Measurements from ENCODE around the gene CCNL1.
"Not testable (repeated sequence)": the region's sequence is repeated elsewhere in the genome, so short reads cannot be mapped to it uniquely, and the experiment has no call there.

The CCNL1 gene

GRCh38 chr3:157176934-157177333 lies 17.0 kb upstream of the CCNL1 start:
- Histone ChIP-seq H3K27ac (ENCODE audit: poor library complexity, severe bottlenecking) (no peak overlapping the region), H3K27me3 (ENCODE audit: insufficient read depth, poor library complexity, severe bottlenecking) (no peaks in the 10 kb centered on the region), H3K9me3 (ENCODE audit: severe bottlenecking) (no peaks in the 10 kb centered on the region), H3K4me3 (ENCODE audit: severe bottlenecking) (no peak overlapping the region), H3K36me3 (ENCODE audit: low read depth) (no peaks in the 10 kb centered on the region), H3K4me1 (ENCODE audit: insufficient read depth, poor library complexity, severe bottlenecking) (peaks cover 10% of the 10 kb centered on the region)
- no peak for DNase-seq (ENCODE audit: low spot score)
- TF ChIP-seq, protein P1, sequence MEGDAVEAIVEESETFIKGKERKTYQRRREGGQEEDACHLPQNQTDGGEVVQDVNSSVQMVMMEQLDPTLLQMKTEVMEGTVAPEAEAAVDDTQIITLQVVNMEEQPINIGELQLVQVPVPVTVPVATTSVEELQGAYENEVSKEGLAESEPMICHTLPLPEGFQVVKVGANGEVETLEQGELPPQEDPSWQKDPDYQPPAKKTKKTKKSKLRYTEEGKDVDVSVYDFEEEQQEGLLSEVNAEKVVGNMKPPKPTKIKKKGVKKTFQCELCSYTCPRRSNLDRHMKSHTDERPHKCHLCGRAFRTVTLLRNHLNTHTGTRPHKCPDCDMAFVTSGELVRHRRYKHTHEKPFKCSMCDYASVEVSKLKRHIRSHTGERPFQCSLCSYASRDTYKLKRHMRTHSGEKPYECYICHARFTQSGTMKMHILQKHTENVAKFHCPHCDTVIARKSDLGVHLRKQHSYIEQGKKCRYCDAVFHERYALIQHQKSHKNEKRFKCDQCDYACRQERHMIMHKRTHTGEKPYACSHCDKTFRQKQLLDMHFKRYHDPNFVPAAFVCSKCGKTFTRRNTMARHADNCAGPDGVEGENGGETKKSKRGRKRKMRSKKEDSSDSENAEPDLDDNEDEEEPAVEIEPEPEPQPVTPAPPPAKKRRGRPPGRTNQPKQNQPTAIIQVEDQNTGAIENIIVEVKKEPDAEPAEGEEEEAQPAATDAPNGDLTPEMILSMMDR (IDR thresholded peaks at IDR 0.05; ENCODE audit: poor library complexity, severe bottlenecking): no peak
- no peak for ATAC-seq (ENCODE audit: low read depth)

- peak overlapping the region; percentile 63 for H3K27ac ChIP-seq (ENCODE audit: poor library complexity, severe bottlenecking)
- ATAC-seq (ENCODE audit: low read depth): peak; percentile 34; the same call in 2 of the 3 replicates
- H3K4me1 ChIP-seq (ENCODE audit: insufficient read depth, poor library complexity, severe bottlenecking): peaks cover 10% of the 10 kb centered on the region
- peak overlapping the region; percentile 61 for H3K4me3 ChIP-seq (ENCODE audit: severe bottlenecking)
- DNase-seq (ENCODE audit: low spot score): no peak
- no peaks in the 10 kb centered on the region for H3K27me3 ChIP-seq (ENCODE audit: insufficient read depth, poor library complexity, severe bottlenecking)
- no peaks in the 10 kb centered on the region for H3K9me3 ChIP-seq (ENCODE audit: severe bottlenecking)
- no peaks in the 10 kb centered on the region for H3K36me3 ChIP-seq (ENCODE audit: low read depth)
- TF ChIP-seq, protein P1 (IDR thresholded peaks at IDR 0.05; ENCODE audit: poor library complexity, severe bottlenecking): no peak
Observed at GRCh38 chr3:157175691-157176507, 16.0 kb upstream of the CCNL1 start.

DNA sequence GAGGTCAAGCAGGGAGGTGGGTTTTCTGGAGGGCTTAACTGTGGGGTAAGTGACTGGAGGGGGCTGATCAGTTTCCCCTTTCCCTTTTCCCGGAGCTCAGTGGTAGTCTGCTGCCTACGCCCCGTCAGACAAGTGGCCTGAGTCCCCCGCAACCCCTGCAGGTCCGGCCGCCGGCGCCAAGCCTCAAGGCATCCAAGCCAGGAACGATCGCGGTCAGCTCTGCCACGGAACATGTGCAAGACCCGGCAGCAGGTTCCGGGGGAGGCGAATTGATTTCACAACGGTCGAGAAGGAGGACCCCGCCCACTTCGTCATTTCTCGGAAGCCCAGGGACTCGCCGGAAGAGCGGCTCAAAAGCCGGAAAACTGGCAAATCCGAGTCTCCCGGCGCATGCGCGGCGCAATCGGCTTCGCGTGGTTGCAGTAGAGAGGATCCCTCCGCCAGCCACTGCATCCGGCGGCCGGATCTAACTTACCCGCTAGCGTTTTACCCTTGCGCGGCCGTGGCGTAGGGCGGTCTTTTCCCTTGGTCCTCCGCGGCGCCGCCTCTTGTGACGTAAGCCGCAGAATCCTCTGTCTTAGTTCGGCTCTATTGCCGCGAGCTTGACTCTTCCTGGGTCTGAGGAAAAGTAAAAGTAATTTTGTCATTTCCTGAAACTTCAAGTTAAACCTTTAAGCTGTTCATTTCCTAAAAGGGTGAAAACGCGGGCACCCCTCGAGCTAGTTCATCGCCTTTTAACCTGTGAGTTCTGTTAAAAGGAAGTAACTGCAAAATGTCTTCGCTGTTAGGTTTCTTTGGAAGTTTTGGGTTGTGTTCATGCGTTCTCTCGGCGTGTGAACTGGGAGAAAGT lies 14.9 kb upstream of the CCNL1 start:
- Histone ChIP-seq H3K36me3 (ENCODE audit: low read depth) (no peaks in the 10 kb centered on the region), H3K4me1 (ENCODE audit: insufficient read depth, poor library complexity, severe bottlenecking) (peaks cover 10% of the 10 kb centered on the region), H3K27me3 (ENCODE audit: insufficient read depth, poor library complexity, severe bottlenecking) (no peaks in the 10 kb centered on the region), H3K27ac (ENCODE audit: poor library complexity, severe bottlenecking) (peak overlapping the region; percentile 63), H3K4me3 (ENCODE audit: severe bottlenecking) (peak overlapping the region; percentile 61), H3K9me3 (ENCODE audit: severe bottlenecking) (no peaks in the 10 kb centered on the region)
- TF ChIP-seq, protein P1 (IDR thresholded peaks at IDR 0.05; ENCODE audit: poor library complexity, severe bottlenecking): no peak
- peak; percentile 90 for ATAC-seq (ENCODE audit: low read depth)
- peak; percentile 98 for DNase-seq (ENCODE audit: low spot score)

DNA sequence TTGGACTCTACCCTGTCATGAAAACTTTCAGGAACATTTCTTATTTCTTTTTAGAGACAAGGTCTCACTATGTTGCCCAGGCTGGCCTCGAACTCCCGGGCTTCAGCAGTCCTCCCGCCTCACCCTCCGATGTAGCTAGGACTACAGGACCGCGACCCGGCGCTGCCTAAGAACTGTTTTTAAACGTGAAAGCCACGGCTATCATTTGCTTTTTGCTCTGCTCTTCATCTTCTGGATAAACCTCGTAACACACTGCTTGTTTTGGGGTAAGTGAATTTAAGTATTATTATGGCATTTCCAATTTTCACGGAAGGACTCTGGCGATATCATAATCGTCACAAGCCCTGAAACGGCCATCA lies 14.3 kb upstream of the CCNL1 start:
- Histone ChIP-seq H3K9me3 (ENCODE audit: severe bottlenecking) (no peaks in the 10 kb centered on the region), H3K4me3 (ENCODE audit: severe bottlenecking) (peak overlapping the region; percentile 61), H3K4me1 (ENCODE audit: insufficient read depth, poor library complexity, severe bottlenecking) (peaks cover 10% of the 10 kb centered on the region), H3K36me3 (ENCODE audit: low read depth) (no peaks in the 10 kb centered on the region), H3K27me3 (ENCODE audit: insufficient read depth, poor library complexity, severe bottlenecking) (no peaks in the 10 kb centered on the region), H3K27ac (ENCODE audit: poor library complexity, severe bottlenecking) (peak overlapping the region; percentile 63)
- TF ChIP-seq, protein P1 (IDR thresholded peaks at IDR 0.05; ENCODE audit: poor library complexity, severe bottlenecking): no peak
- DNase-seq (ENCODE audit: low spot score) (no peak), ATAC-seq (ENCODE audit: low read depth) (no peak)

- not testable (repeated sequence) for H3K27ac ChIP-seq (ENCODE audit: poor library complexity, severe bottlenecking); ATAC-seq (ENCODE audit: low read depth)
Observed at GRCh38 chr3:157173343-157173742, 13.4 kb upstream of the CCNL1 start.

More at GRCh38 chr3:157173343-157173742, 13.4 kb upstream of the CCNL1 start:
- DNase-seq (ENCODE audit: low spot score); H3K36me3 ChIP-seq (ENCODE audit: low read depth); H3K9me3 ChIP-seq (ENCODE audit: severe bottlenecking); H3K27me3 ChIP-seq (ENCODE audit: insufficient read depth, poor library complexity, severe bottlenecking); H3K4me3 ChIP-seq (ENCODE audit: severe bottlenecking): not testable (repeated sequence)
- H3K4me1 ChIP-seq (ENCODE audit: insufficient read depth, poor library complexity, severe bottlenecking): peaks cover 10% of the 10 kb centered on the region
